Stimulated activated CD8-positive, alpha-beta memory T cell treated with anti-CD3 and anti-CD28 coated beads, Interleukin-15, amount 100 ng/mL, for 4 hours (primary cell): ENCODE data around the gene GREM2.

Experiments
- DNase-seq, 2 donors: peaks; one replicate each; pipeline ENCODE4 v3.0.0-alpha.2; 2020; ENCODE audit warnings: low read depth in 2 of 2

GREM2 gene

GRCh38 chr1:240455228-240455821 lies 156.6 kb downstream of the GREM2 start:
- no peak for DNase-seq

- no peak for DNase-seq
Observed at GRCh38 chr1:240445369-240445768, 166.6 kb downstream of the GREM2 start.

- no peak for DNase-seq
Observed at GRCh38 chr1:240441669-240442068, 170.3 kb downstream of the GREM2 start.
